Panc1 (cell line): ENCODE data around the gene FAM83C.

Source experiments
- CTCF ChIP-seq: fragments of 450-650 bp; IDR thresholded peaks from 2 replicates; pipeline ENCODE4 v1.5.1; 2017; ENCODE audit warnings: mild to moderate bottlenecking
- POLR2AphosphoS5 ChIP-seq: IDR thresholded peaks from 2 replicates; pipeline ENCODE4 v1.6.1; 2012; ENCODE audit warnings: mild to moderate bottlenecking, low read depth, low read length, moderate library complexity

DNA sequence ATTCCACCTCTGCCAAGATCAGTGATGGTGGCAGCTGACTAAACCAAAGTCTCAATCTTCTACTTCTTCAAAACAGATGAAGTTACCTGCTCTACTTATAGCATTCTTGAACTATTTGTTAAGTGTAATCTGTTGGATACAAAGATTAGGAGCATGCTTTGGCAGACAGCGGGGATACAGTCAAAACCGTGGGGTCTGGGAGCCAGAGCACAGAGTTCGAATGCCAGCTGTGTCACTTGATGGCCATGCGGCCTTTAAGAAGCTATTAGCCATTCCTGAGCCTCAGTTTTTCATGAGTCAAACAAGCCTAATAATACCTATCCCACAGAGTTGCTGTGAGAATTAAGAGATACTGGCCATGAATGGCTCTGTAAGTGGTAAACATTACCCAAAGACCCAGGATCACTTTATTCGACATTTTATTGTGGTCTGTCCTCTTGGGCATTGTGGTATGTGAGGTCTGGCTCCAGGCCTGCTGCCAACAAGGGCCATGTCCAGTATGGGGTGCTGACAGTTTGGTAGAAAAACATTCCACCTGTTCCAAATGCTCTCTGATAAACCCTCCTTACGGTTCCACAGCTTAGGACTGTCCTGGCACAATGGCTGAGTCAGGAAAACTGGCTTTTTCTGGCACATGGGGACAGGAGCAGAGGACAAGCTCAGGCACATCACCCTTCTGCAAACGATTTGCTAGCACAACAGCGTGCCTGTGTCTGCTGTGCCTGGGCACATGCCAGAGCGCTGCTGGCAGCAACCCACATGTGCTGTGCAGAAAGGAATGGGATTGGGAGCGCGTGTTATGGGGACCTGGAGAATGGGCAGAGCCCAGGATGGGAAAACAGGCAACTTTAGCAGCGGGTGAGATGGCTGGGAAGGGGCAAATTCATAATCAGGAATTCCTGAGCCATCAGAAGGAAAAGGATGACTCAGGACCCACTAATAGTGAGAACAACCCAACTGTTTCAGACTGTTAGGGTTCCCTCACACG lies 15.7 kb upstream of the FAM83C start:
- TF ChIP-seq POLR2AphosphoS5 (no peak), CTCF (no peak)
